GM10847 (cell line): ENCODE data around the gene PCNA.

ENCODE experiments used
- POLR2A ChIP-seq: IDR thresholded peaks from 2 replicates; pipeline ENCODE4 v1.6.1; 2011; ENCODE audit not compliant: insufficient read length; ENCODE audit errors: extremely low read depth

PCNA gene

GRCh38 chr20:5090191-5090590 lies 29.6 kb downstream of the PCNA start:
- no peak for TF ChIP-seq POLR2A

- no peak for TF ChIP-seq POLR2A
Observed at GRCh38 chr20:5088688-5089087, 31.1 kb downstream of the PCNA start.

GRCh38 chr20:5085380-5085779 lies 34.4 kb downstream of the PCNA start:
- no peak for TF ChIP-seq POLR2A

GRCh38 chr20:5080384-5080877 lies 39.3 kb downstream of the PCNA start:
- no peak for TF ChIP-seq POLR2A

- TF ChIP-seq POLR2A, result no peak
Observed at GRCh38 chr20:5078399-5078958, 41.3 kb downstream of the PCNA start.

GRCh38 chr20:5077761-5078387 lies 41.9 kb downstream of the PCNA start:
- TF ChIP-seq POLR2A, result no peak

GRCh38 chr20:5074232-5074674 lies 45.5 kb downstream of the PCNA start:
- TF ChIP-seq POLR2A, result no peak

GRCh38 chr20:5073660-5074231 lies 46.0 kb downstream of the PCNA start:
- TF ChIP-seq POLR2A, result no peak

GRCh38 chr20:5072756-5073659 lies 46.8 kb downstream of the PCNA start:
- TF ChIP-seq POLR2A, result no peak

GRCh38 chr20:5070570-5070969 lies 49.2 kb downstream of the PCNA start:
- no peak for TF ChIP-seq POLR2A

- no peak for TF ChIP-seq POLR2A
Observed at GRCh38 chr20:5070081-5070480, 49.7 kb downstream of the PCNA start.

- TF ChIP-seq POLR2A, result no peak
Observed at GRCh38 chr20:5069141-5069806, 50.5 kb downstream of the PCNA start.

GRCh38 chr20:5067877-5068645 lies 51.7 kb downstream of the PCNA start:
- TF ChIP-seq POLR2A, result no peak

GRCh38 chr20:5065879-5066383 lies 53.8 kb downstream of the PCNA start:
- no peak for TF ChIP-seq POLR2A

- TF ChIP-seq POLR2A, result no peak
Observed at GRCh38 chr20:5065166-5065878, 54.4 kb downstream of the PCNA start.
